M059J (cell line): ENCODE measurements around the gene RGPD3. TPM values are rescaled to one million over a fixed set of nuclear protein-coding genes. Genes with fewer than 3 reads are reported as not detected.
A peak's percentile ranks its signal among the peaks of the same experiment; 100 is the strongest.
"Not testable (repeated sequence)": the region's sequence is repeated elsewhere in the genome, so short reads cannot be mapped to it uniquely, and the experiment has no call there.

ENCODE experiments used
- DNase-seq: peaks from one replicate; pipeline ENCODE4 v3.0.0-alpha.2; 2012; ENCODE audit warnings: low read depth
- total RNA-seq: library from RNA; depleted of rRNA; stranded (reverse); fragments of >200 nt; shearing (Covaris generic); gene quantifications from 2 replicates; pipeline ENCODE4 v1.2.3, GENCODE V29; 2014; rRNA removed

RGPD3 gene
- 0.02 and 0.05 TPM in 2 replicates for total RNA-seq

GRCh38 chr2:106468107-106468506 is at the start of gene RGPD3:
TSS of gene RGPD3 (minus strand) at chr2:106468413. CDS start at chr2:106468288, 125 bp downstream.
- DNase-seq: not testable (repeated sequence)

- DNase-seq: no peak
Measured at GRCh38 chr2:106517329-106517728, 49.1 kb upstream of the RGPD3 start.

GRCh38 chr2:106516864-106517263 is 48.7 kb upstream of the RGPD3 start:
- no peak for DNase-seq

GRCh38 chr2:106516436-106516835 is 48.2 kb upstream of the RGPD3 start:
- no peak for DNase-seq

GRCh38 chr2:106514827-106515226 is 46.6 kb upstream of the RGPD3 start:
- not testable (repeated sequence) for DNase-seq

- not testable (repeated sequence) for DNase-seq
Measured at GRCh38 chr2:106513391-106513790, 45.2 kb upstream of the RGPD3 start.

GRCh38 chr2:106511934-106512333 is 43.7 kb upstream of the RGPD3 start:
- DNase-seq: not testable (repeated sequence)

GRCh38 chr2:106511476-106511901 is 43.3 kb upstream of the RGPD3 start:
- peak; percentile 77 for DNase-seq

- DNase-seq: not testable (repeated sequence)
Measured at GRCh38 chr2:106510791-106511190, 42.6 kb upstream of the RGPD3 start.

GRCh38 chr2:106509374-106509770 is 41.2 kb upstream of the RGPD3 start:
- DNase-seq: not testable (repeated sequence)

- not testable (repeated sequence) for DNase-seq
Measured at GRCh38 chr2:106508660-106509373, 40.6 kb upstream of the RGPD3 start.

GRCh38 chr2:106506002-106506687 is 37.9 kb upstream of the RGPD3 start:
- DNase-seq: not testable (repeated sequence)

GRCh38 chr2:106504787-106505186 is 36.6 kb upstream of the RGPD3 start:
- DNase-seq: not testable (repeated sequence)

GRCh38 chr2:106504192-106504591 is 36.0 kb upstream of the RGPD3 start:
- DNase-seq: not testable (repeated sequence)

GRCh38 chr2:106502351-106502750 is 34.1 kb upstream of the RGPD3 start:
- DNase-seq: not testable (repeated sequence)

- DNase-seq: not testable (repeated sequence)
Measured at GRCh38 chr2:106500350-106500749, 32.1 kb upstream of the RGPD3 start.

- DNase-seq: not testable (repeated sequence)
Measured at GRCh38 chr2:106498549-106498948, 30.3 kb upstream of the RGPD3 start.

- DNase-seq: peak; percentile 14
Measured at GRCh38 chr2:106492913-106493312, 24.7 kb upstream of the RGPD3 start.

GRCh38 chr2:106492399-106492798 is 24.2 kb upstream of the RGPD3 start:
- DNase-seq: not testable (repeated sequence)

GRCh38 chr2:106489701-106490100 is 21.5 kb upstream of the RGPD3 start:
- DNase-seq: not testable (repeated sequence)

- DNase-seq: not testable (repeated sequence)
Measured at GRCh38 chr2:106487386-106488191, 19.4 kb upstream of the RGPD3 start.
